A549 (cell line): ENCODE measurements around the gene GNLY. TPM values are rescaled to one million over a fixed set of nuclear protein-coding genes. Genes with fewer than 3 reads are reported as not detected.
A peak's percentile ranks its signal among the peaks of the same experiment; 100 is the strongest.

Experiments used
- ATAC-seq, 2 experiments: fragments of 200-7000 bp in 1 of 2; fragments of >200 bp in 1 of 2; cut with Nextera tagmentation in 1 of 2; cut with Tn5 transposase in 1 of 2; 3 replicates each; pipeline versions ENCODE4 v1.8.0 to v1.9.1; 2018 to 2020; ENCODE audit warnings: mild to moderate bottlenecking in 1 of 2, moderate library complexity in 1 of 2
- CTCF ChIA-PET: fragments of 300-600 bp; sonication (Branson Sonifier 250); formaldehyde crosslinking; extraction: SDS; loops from one replicate; lab custom pipeline; 2021; ENCODE audit warnings: antibody characterized with exemption, inconsistent platforms; lab: Yijun Ruan, JAX
- POLR2A ChIA-PET: fragments of 350-600 bp; formaldehyde crosslinking; extraction: SDS; loops from one replicate; lab custom pipeline; 2021; ENCODE audit warnings: antibody characterized with exemption, inconsistent platforms; lab: Yijun Ruan, JAX
- DNase-seq, 2 experiments: peaks; one replicate each; pipeline versions ENCODE4 v3.0.0 to v3.0.0-alpha.2; 2011 to 2016; ENCODE audit warnings: low read depth in 1 of 2, low spot score in 1 of 2
- FAIRE-seq: peaks from 2 replicates; lab custom pipeline; 2011; peaks lifted over from hg19 to GRCh38; lab: Jason Lieb, UNC
- H3K27ac ChIP-seq, 2 experiments: fragments of >200 bp; sonication (Bioruptor Twin); formaldehyde crosslinking; 3 replicates each; pipeline ENCODE4 v1.5.1; 2016 to 2017
- H3K4me1 ChIP-seq: fragments of >200 bp; sonication (Bioruptor Twin); formaldehyde crosslinking; 3 replicates; pipeline ENCODE4 v1.6.1; 2016
- H3K4me2 ChIP-seq: fragments of >200 bp; sonication (Bioruptor Twin); formaldehyde crosslinking; 3 replicates; pipeline ENCODE4 v1.6.1; 2016
- H3K4me3 ChIP-seq: fragments of >200 bp; sonication (Bioruptor Twin); formaldehyde crosslinking; 3 replicates; pipeline ENCODE4 v1.5.1; 2016
- H3K9me3 ChIP-seq: fragments of >200 bp; sonication (Bioruptor Twin); formaldehyde crosslinking; 3 replicates; pipeline ENCODE4 v1.6.1; 2016
- BHLHE40 ChIP-seq: IDR thresholded peaks from 2 replicates; pipeline ENCODE4 v1.6.1; 2012; ENCODE audit warnings: low read depth, low read length, inconsistent platforms
- CBX8 ChIP-seq: fragments of 200-600 bp; sonication (generic); IDR thresholded peaks from 2 replicates; pipeline ENCODE4 v1.6.1; 2016
- CHD2 ChIP-seq: fragments of 150-350 bp; IDR thresholded peaks from 2 replicates; pipeline ENCODE4 v1.6.1; 2014; ENCODE audit warnings: low read length; ENCODE audit not compliant: partially characterized antibody
- CHD4 ChIP-seq: fragments of 200-600 bp; sonication (generic); IDR thresholded peaks from 2 replicates; pipeline ENCODE4 v1.6.1; 2016; ENCODE audit warnings: antibody characterized with exemption, mild to moderate bottlenecking, borderline replicate concordance
- ELK1 ChIP-seq: fragments of 150-350 bp; IDR thresholded peaks from 2 replicates; pipeline ENCODE4 v1.6.1; 2014; ENCODE audit warnings: low read depth, mild to moderate bottlenecking, low read length
- ESRRA ChIP-seq: fragments of 150-350 bp; IDR thresholded peaks from 2 replicates; pipeline ENCODE4 v1.6.1; 2014; ENCODE audit warnings: mild to moderate bottlenecking, low read length, borderline replicate concordance
- FOSB ChIP-seq: fragments of 250-450 bp; sonication (Bioruptor Pico); IDR thresholded peaks from 2 replicates; pipeline ENCODE4 v1.5.0; 2020; ENCODE audit warnings: mild to moderate bottlenecking, moderate library complexity
- FOXS1 ChIP-seq: fragments of 250-450 bp; sonication (Bioruptor Pico); IDR thresholded peaks from 2 replicates; pipeline ENCODE4 v1.5.0; 2020; ENCODE audit warnings: mild to moderate bottlenecking, moderate library complexity
- HMGXB4 ChIP-seq: fragments of 250-450 bp; sonication (Bioruptor Pico); IDR thresholded peaks from 2 replicates; pipeline ENCODE4 v1.5.0; 2021; ENCODE audit warnings: mild to moderate bottlenecking, moderate library complexity, borderline replicate concordance
- HOXA7 ChIP-seq: fragments of 250-450 bp; sonication (Bioruptor Pico); IDR thresholded peaks from 2 replicates; pipeline ENCODE4 v1.5.0; 2020; ENCODE audit warnings: mild to moderate bottlenecking, moderate library complexity
- HOXB13 ChIP-seq: fragments of 250-450 bp; sonication (Bioruptor Pico); IDR thresholded peaks from 2 replicates; pipeline ENCODE4 v1.5.0; 2020; ENCODE audit warnings: low read depth, mild to moderate bottlenecking, moderate library complexity
- JUN ChIP-seq, 2 experiments: fragments of >200 bp; sonication (Bioruptor Twin); formaldehyde crosslinking; IDR thresholded peaks; 2 replicates in 1 of 2; 3 replicates in 1 of 2; pipeline ENCODE4 v1.6.1; 2016 to 2017
- KDM1A ChIP-seq: fragments of 200-600 bp; sonication (generic); IDR thresholded peaks from 2 replicates; pipeline ENCODE4 v1.6.1; 2016; ENCODE audit warnings: low read depth, mild to moderate bottlenecking
- KDM5A ChIP-seq: fragments of 200-600 bp; sonication (generic); IDR thresholded peaks from 2 replicates; pipeline ENCODE4 v1.6.1; 2016; ENCODE audit warnings: antibody characterized with exemption, mild to moderate bottlenecking
- MAFK ChIP-seq: fragments of 450-650 bp; IDR thresholded peaks from 2 replicates; pipeline ENCODE4 v1.6.1; 2014; ENCODE audit not compliant: partially characterized antibody
- MAX ChIP-seq: IDR thresholded peaks from 2 replicates; pipeline ENCODE4 v1.6.1; 2012
- NR3C1 ChIP-seq: fragments of >200 bp; sonication (Bioruptor Twin); formaldehyde crosslinking; IDR thresholded peaks from 3 replicates; pipeline ENCODE4 v1.6.1; 2017
- RCOR1 ChIP-seq: fragments of 150-350 bp; IDR thresholded peaks from 2 replicates; pipeline ENCODE4 v1.6.1; 2014; ENCODE audit warnings: antibody characterized with exemption, low read length, low read depth
- REST ChIP-seq: fragments of 200-600 bp; sonication (generic); IDR thresholded peaks from 2 replicates; pipeline ENCODE4 v1.6.1; 2016; ENCODE audit warnings: antibody characterized with exemption, mild to moderate bottlenecking, moderate library complexity
- RNF2 ChIP-seq: fragments of 200-600 bp; sonication (generic); IDR thresholded peaks from 2 replicates; pipeline ENCODE4 v1.6.1; 2016; ENCODE audit warnings: low read depth, mild to moderate bottlenecking, antibody characterized with exemption, moderate library complexity, borderline replicate concordance
- ZNF302 ChIP-seq: fragments of 250-450 bp; sonication (Bioruptor Pico); IDR thresholded peaks from 2 replicates; pipeline ENCODE4 v1.9.0; 2021; ENCODE audit warnings: inconsistent platforms, mild to moderate bottlenecking, moderate library complexity
- whole genome bisulfite sequencing: methylation state at CpG from one replicate; pipeline ENCODE4 v1.1.6; 2017; ENCODE audit errors: missing lambda C conversion rate; 5-methylcytosine and 5-hydroxymethylcytosine counted together
- polyA plus RNA-seq, 4 experiments: library from polyadenylated mRNA; depleted of rRNA in 3 of 4; stranded (reverse); fragments of >200 nt; fragmentation: RNase III in 1 of 4; extraction: RNeasy Plus Mini Kit Qiagen cat#74134 plus additional on column Dnase treatment in 1 of 4; gene quantifications; 2 replicates in 3 of 4; 3 replicates in 1 of 4; pipeline ENCODE4 v1.2.3, GENCODE V29; 2011 to 2017

GNLY gene
- polyA plus RNA-seq, 2 of the 4 experiments (the other 2 are of a cell fraction), result not detected

- Histone ChIP-seq H3K4me2 (peak overlapping the region; percentile 55), H3K9me3 (no peaks in the 10 kb centered on the region), H3K27ac (peak overlapping the region; percentile 80 to 91), H3K4me3 (no peak overlapping the region), H3K4me1 (peaks cover 82% of the 10 kb centered on the region)
- TF ChIP-seq FOXS1 (CRISPR knock-in tag) (no peak), CBX8 (no peak), HOXA7 (no peak), HOXB13 (no peak), KDM1A (no peak), REST (no peak), CHD4 (no peak), RNF2 (no peak), ZNF302 (CRISPR knock-in tag) (no peak)
- CTCF ChIA-PET, result interaction anchor here (0.6 to 8.8 kb wide), 11 partner anchors 9 to 430 kb away, joined by 3 to 126 read pairs (median 5); no protein-coding TSS in a partner anchor
- POLR2A ChIA-PET, result no interaction called here
- FAIRE-seq (no peak), DNase-seq (no peak), ATAC-seq (no peak)
- 43% methylated on average over 3 of the region's 3 CpGs for WGBS
Observed at GRCh38 chr2:85651097-85651496, 43.1 kb upstream of the GNLY start.

- Histone ChIP-seq H3K4me3 (no peak overlapping the region), H3K4me1 (peaks cover 91% of the 10 kb centered on the region), H3K9me3 (no peaks in the 10 kb centered on the region), H3K27ac (peak overlapping the region; percentile 80 to 91), H3K4me2 (peak overlapping the region; percentile 50)
- 92% methylated on average over 2 of the region's 2 CpGs for WGBS
- CTCF ChIA-PET, result interaction anchor here (0.5 to 8.8 kb wide), 13 partner anchors 12 to 175 kb away, joined by 3 to 111 read pairs (median 4); partner anchors contain the start of gene C2orf68
- POLR2A ChIA-PET, result no interaction called here
- no peak for DNase-seq
- TF ChIP-seq CHD2 (no peak), JUN (IDR thresholded peaks at IDR 0.05) (no peak), CHD4 (no peak), KDM5A (no peak), RCOR1 (no peak), HMGXB4 (CRISPR knock-in tag) (no peak), ESRRA (no peak), NR3C1 (no peak), ELK1 (no peak)
- ATAC-seq, result no peak
- no peak for FAIRE-seq
Observed at GRCh38 chr2:85652056-85652455, 42.1 kb upstream of the GNLY start.

GRCh38 chr2:85653996-85654395, 40.2 kb upstream of the GNLY start:
- Histone ChIP-seq H3K27ac (peak overlapping the region in 1 of 2 experiments; percentile 91; a peak in 2 of 6 replicates), H3K9me3 (no peaks in the 10 kb centered on the region), H3K4me2 (no peak overlapping the region), H3K4me1 (peaks cover 79% of the 10 kb centered on the region), H3K4me3 (no peak overlapping the region)
- DNase-seq (no peak), ATAC-seq (no peak), FAIRE-seq (no peak)
- CTCF ChIA-PET, result interaction anchor here (0.6 to 6.8 kb wide), 4 partner anchors 17 to 567 kb away, joined by 3 to 54 read pairs (median 11); no protein-coding TSS in a partner anchor
- WGBS, result 86% methylated on average over 3 of the region's 3 CpGs
- no peak for TF ChIP-seq MAFK
- no peak for TF ChIP-seq CHD2
- TF ChIP-seq JUN (IDR thresholded peaks at IDR 0.05), result no peak
- TF ChIP-seq KDM5A, result no peak
- TF ChIP-seq FOSB, result no peak
- no peak for TF ChIP-seq MAX
- no peak for TF ChIP-seq BHLHE40
- POLR2A ChIA-PET, result no interaction called here
